Prostate gland (tissue), 2 donors: ENCODE measurements around the gene ENPP6.

ENCODE experiments used
- POLR2AphosphoS5 ChIP-seq: sonication (generic); formaldehyde crosslinking; IDR thresholded peaks from one replicate; pipeline ENCODE4 v1.6.1; 2017; ENCODE audit warnings: antibody characterized with exemption
- TF ChIP-seq, protein P1 (sequence below), 4 experiments: fragments of 200-600 bp in 2 of 4; fragments of 450-650 bp in 2 of 4; sonication (generic) in 2 of 4; IDR thresholded peaks; 1 replicate in 3 of 4; 2 replicates in 1 of 4; pipeline ENCODE4 v1.5.1; 2016 to 2019; ENCODE audit warnings: antibody characterized with exemption in 4 of 4, mild to moderate bottlenecking in 2 of 4, moderate library complexity in 2 of 4

DNA sequence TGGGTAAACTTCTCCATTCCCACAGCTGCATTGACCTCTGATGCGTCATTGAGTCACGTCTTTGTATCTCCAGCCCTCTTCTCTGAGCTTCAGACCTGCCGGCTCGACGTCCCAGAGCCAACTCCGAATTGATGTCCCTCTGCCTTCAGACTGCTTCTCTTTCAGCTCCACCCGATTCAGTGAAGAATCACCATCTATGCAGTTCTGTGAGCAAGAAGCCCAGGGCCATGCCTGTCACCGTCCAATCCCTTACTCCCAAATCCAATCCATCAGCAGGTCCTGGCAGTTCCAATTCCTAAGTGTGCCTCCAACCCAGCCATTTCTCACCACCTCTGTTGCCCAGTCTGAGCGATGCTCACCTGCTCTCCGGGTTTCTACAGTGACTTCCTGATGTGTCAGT is 70.7 kb downstream of the ENPP6 start:
- no peak for TF ChIP-seq POLR2AphosphoS5
- TF ChIP-seq, protein P1, sequence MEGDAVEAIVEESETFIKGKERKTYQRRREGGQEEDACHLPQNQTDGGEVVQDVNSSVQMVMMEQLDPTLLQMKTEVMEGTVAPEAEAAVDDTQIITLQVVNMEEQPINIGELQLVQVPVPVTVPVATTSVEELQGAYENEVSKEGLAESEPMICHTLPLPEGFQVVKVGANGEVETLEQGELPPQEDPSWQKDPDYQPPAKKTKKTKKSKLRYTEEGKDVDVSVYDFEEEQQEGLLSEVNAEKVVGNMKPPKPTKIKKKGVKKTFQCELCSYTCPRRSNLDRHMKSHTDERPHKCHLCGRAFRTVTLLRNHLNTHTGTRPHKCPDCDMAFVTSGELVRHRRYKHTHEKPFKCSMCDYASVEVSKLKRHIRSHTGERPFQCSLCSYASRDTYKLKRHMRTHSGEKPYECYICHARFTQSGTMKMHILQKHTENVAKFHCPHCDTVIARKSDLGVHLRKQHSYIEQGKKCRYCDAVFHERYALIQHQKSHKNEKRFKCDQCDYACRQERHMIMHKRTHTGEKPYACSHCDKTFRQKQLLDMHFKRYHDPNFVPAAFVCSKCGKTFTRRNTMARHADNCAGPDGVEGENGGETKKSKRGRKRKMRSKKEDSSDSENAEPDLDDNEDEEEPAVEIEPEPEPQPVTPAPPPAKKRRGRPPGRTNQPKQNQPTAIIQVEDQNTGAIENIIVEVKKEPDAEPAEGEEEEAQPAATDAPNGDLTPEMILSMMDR (IDR thresholded peaks at IDR 0.05): no peak
